Liver (tissue), 9 donors: Measurements from ENCODE around the gene CD300LG. TPM values are rescaled to one million over a fixed set of nuclear protein-coding genes. Genes with fewer than 3 reads are reported as not detected.

Source experiments
- DNase-seq: peaks from one replicate; pipeline ENCODE4 v3.0.0-alpha.2; 2017; ENCODE audit warnings: low spot score
- H3K27ac ChIP-seq, 2 donors: one replicate each; pipeline ENCODE4 v1.7.0; 2013; ENCODE audit warnings: inconsistent platforms in 2 of 2, low read length in 2 of 2, control low read depth in 1 of 2, low read depth in 1 of 2, mild to moderate bottlenecking in 1 of 2
- H3K27me3 ChIP-seq, 4 donors: one replicate each; pipeline versions ENCODE4 v1.6.1 to v1.7.0; 2013; ENCODE audit warnings: low read length in 3 of 4, inconsistent platforms in 1 of 4, mild to moderate bottlenecking in 1 of 4, moderate library complexity in 1 of 4; ENCODE audit not compliant: control insufficient read depth in 4 of 4, insufficient read depth in 4 of 4
- H3K36me3 ChIP-seq, 4 donors: one replicate each; pipeline versions ENCODE4 v1.6.1 to v1.7.0; 2013; ENCODE audit warnings: low read length in 3 of 4, mild to moderate bottlenecking in 3 of 4, low read depth in 1 of 4, moderate library complexity in 1 of 4; ENCODE audit not compliant: control insufficient read depth in 4 of 4, insufficient read depth in 3 of 4
- H3K4me1 ChIP-seq, 4 donors: one replicate each; pipeline versions ENCODE4 v1.6.1 to v1.7.0; 2013; ENCODE audit warnings: low read length in 3 of 4, mild to moderate bottlenecking in 3 of 4, moderate library complexity in 1 of 4; ENCODE audit not compliant: control insufficient read depth in 4 of 4, insufficient read depth in 4 of 4
- H3K4me3 ChIP-seq, 3 donors: one replicate each; pipeline versions ENCODE4 v1.6.1 to v1.7.0; 2013; ENCODE audit warnings: low read length in 3 of 3, control low read depth in 1 of 3, low read depth in 1 of 3, mild to moderate bottlenecking in 1 of 3
- H3K9ac ChIP-seq, 2 donors: one replicate each; pipeline ENCODE4 v1.7.0; 2013; ENCODE audit warnings: low read length in 2 of 2, mild to moderate bottlenecking in 2 of 2, moderate library complexity in 2 of 2, control low read depth in 1 of 2, low read depth in 1 of 2
- H3K9me3 ChIP-seq, 4 donors: one replicate each; pipeline versions ENCODE4 v1.6.1 to v1.7.0; 2013; ENCODE audit warnings: low read length in 3 of 4; ENCODE audit not compliant: control insufficient read depth in 4 of 4
- FOXA1 ChIP-seq: IDR thresholded peaks from 2 replicates; pipeline ENCODE4 v1.6.1; 2016; ENCODE audit warnings: antibody characterized with exemption
- GABPA ChIP-seq, 2 donors: IDR thresholded peaks in 1 of 2; conservative IDR thresholded peaks in 1 of 2; 2 replicates each; pipeline ENCODE4 v1.6.1; 2016; ENCODE audit warnings: antibody characterized with exemption in 2 of 2, mild to moderate bottlenecking in 1 of 2, moderate library complexity in 1 of 2
- HNF4A ChIP-seq, 2 donors: conservative IDR thresholded peaks; 2 replicates each; pipeline ENCODE4 v1.6.1; 2016; ENCODE audit warnings: antibody characterized with exemption in 2 of 2, mild to moderate bottlenecking in 2 of 2
- HNF4G ChIP-seq: IDR thresholded peaks from 2 replicates; pipeline ENCODE4 v1.6.1; 2016; ENCODE audit warnings: antibody characterized with exemption
- NR2F2 ChIP-seq: IDR thresholded peaks from 2 replicates; pipeline ENCODE4 v1.6.1; 2016; ENCODE audit warnings: antibody characterized with exemption
- RAD21 ChIP-seq, 2 donors: IDR thresholded peaks; 2 replicates each; pipeline ENCODE4 v1.6.1; 2016; ENCODE audit warnings: antibody characterized with exemption in 2 of 2, mild to moderate bottlenecking in 2 of 2
- SP1 ChIP-seq: IDR thresholded peaks from 2 replicates; pipeline ENCODE4 v1.6.1; 2018; ENCODE audit warnings: antibody characterized with exemption, mild to moderate bottlenecking
- TAF1 ChIP-seq: conservative IDR thresholded peaks from 2 replicates; pipeline ENCODE4 v1.6.1; 2016; ENCODE audit warnings: antibody characterized with exemption, mild to moderate bottlenecking
- WGBS: extraction: QIAGEN DNeasy Blood & Tissue Kit; methylation state at CpG from one replicate; pipeline ENCODE4 v1.1.7; 2013; 5-methylcytosine and 5-hydroxymethylcytosine counted together
- polyA plus RNA-seq, 2 donors: library from polyadenylated mRNA; stranded (reverse) in 1 of 2; unstranded in 1 of 2; fragments of 200-250 nt in 1 of 2; fragments of >200 nt in 1 of 2; fragmentation: Nextera tagmentation in 1 of 2; extraction: Ambion mirVana in 1 of 2; gene quantifications; one replicate each; pipeline versions ENCODE4 v1.2.1 to v1.2.3, GENCODE V29; 2013 to 2015
- total RNA-seq, 2 donors: library from RNA; depleted of rRNA; stranded (reverse); fragments of >200 nt; gene quantifications; one replicate each; pipeline ENCODE4 v1.2.3, GENCODE V29; 2014
- TF ChIP-seq, protein P1 (sequence below): IDR thresholded peaks from 2 replicates; pipeline ENCODE4 v1.6.1; 2016; ENCODE audit warnings: antibody characterized with exemption, mild to moderate bottlenecking
- TF ChIP-seq, protein P2 (sequence below): fragments of 150-350 bp; IDR thresholded peaks from 2 replicates; pipeline ENCODE4 v1.5.1; 2017; ENCODE audit warnings: improper control_type of control experiment, low read depth, low read length; ENCODE audit not compliant: missing input control
- TF ChIP-seq, protein P3 (sequence below): IDR thresholded peaks from 2 replicates; pipeline ENCODE4 v1.6.1; 2016; ENCODE audit warnings: antibody characterized with exemption
- TF ChIP-seq, protein P4 (sequence below): IDR thresholded peaks from 2 replicates; pipeline ENCODE4 v1.6.1; 2016; ENCODE audit warnings: antibody characterized with exemption
- donor health status: healthy.
- donor health status: healthy.
- donor health status: healthy.
- donor health status: healthy.
- donor health status: healthy.

Gene CD300LG
- total and polyA plus RNA-seq, 4 donors, result 0.14 to 0.58 (median 0.20) TPM

DNA sequence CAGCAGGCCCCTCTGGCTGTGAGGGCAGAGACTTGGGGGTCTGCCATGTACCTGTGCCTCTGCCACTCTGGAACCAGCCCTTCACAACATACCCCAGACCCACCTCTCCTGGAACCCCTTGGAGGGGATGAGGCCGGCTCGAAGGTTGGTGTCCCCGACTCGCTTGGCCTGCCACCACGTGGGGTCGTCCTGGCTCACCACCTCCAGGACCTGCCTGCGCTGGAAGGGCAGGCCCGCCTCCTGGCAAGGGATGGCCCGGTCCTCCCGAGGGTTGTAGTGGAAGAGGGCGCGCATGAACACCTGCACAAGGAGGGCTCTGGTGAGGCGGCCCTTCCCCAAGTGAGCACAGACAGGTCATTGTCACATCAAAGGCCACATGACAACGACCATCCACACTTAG, 26.2 kb upstream of the CD300LG start (continued):
- TF ChIP-seq, protein P1, sequence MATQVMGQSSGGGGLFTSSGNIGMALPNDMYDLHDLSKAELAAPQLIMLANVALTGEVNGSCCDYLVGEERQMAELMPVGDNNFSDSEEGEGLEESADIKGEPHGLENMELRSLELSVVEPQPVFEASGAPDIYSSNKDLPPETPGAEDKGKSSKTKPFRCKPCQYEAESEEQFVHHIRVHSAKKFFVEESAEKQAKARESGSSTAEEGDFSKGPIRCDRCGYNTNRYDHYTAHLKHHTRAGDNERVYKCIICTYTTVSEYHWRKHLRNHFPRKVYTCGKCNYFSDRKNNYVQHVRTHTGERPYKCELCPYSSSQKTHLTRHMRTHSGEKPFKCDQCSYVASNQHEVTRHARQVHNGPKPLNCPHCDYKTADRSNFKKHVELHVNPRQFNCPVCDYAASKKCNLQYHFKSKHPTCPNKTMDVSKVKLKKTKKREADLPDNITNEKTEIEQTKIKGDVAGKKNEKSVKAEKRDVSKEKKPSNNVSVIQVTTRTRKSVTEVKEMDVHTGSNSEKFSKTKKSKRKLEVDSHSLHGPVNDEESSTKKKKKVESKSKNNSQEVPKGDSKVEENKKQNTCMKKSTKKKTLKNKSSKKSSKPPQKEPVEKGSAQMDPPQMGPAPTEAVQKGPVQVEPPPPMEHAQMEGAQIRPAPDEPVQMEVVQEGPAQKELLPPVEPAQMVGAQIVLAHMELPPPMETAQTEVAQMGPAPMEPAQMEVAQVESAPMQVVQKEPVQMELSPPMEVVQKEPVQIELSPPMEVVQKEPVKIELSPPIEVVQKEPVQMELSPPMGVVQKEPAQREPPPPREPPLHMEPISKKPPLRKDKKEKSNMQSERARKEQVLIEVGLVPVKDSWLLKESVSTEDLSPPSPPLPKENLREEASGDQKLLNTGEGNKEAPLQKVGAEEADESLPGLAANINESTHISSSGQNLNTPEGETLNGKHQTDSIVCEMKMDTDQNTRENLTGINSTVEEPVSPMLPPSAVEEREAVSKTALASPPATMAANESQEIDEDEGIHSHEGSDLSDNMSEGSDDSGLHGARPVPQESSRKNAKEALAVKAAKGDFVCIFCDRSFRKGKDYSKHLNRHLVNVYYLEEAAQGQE, result no peak
- TF ChIP-seq, protein P2, sequence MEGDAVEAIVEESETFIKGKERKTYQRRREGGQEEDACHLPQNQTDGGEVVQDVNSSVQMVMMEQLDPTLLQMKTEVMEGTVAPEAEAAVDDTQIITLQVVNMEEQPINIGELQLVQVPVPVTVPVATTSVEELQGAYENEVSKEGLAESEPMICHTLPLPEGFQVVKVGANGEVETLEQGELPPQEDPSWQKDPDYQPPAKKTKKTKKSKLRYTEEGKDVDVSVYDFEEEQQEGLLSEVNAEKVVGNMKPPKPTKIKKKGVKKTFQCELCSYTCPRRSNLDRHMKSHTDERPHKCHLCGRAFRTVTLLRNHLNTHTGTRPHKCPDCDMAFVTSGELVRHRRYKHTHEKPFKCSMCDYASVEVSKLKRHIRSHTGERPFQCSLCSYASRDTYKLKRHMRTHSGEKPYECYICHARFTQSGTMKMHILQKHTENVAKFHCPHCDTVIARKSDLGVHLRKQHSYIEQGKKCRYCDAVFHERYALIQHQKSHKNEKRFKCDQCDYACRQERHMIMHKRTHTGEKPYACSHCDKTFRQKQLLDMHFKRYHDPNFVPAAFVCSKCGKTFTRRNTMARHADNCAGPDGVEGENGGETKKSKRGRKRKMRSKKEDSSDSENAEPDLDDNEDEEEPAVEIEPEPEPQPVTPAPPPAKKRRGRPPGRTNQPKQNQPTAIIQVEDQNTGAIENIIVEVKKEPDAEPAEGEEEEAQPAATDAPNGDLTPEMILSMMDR, result no peak
- no peak for TF ChIP-seq RAD21 (IDR thresholded peaks at IDR 0.05)
- no peak for TF ChIP-seq FOXA1
- TF ChIP-seq NR2F2, result no peak

DNA sequence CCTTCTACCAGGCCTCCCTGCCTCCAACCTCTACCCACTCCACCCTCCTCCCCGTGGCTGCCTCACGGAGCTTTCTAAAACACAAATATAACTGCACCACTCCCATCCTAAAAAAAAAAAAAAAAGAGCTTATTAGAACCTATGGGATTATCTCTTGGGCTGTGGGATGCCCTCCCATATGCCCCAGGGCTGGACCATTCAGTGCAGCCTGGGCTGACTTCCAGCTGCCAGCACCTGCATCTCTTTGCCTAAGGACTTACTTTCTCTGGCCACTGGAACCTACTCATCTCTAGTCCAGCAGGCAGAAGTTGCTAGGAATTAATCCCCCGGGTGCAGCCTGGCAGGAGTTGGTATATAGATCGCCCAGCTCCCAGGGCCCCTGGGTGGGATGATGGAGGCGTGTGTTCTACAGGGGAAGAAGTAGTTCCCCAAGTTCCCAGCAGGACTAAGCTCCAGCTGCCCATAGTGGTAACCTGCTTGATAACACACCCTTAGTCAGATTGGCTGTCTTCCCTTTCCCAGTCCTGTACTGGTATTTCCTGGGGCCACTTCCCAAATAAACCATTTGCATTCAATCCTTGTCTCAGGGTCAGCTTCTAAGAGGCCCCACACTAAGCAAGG, 24.3 kb upstream of the CD300LG start:
- H3K9ac ChIP-seq, result no peak overlapping the region
- WGBS, result 94% methylated on average over 5 of the region's 5 CpGs
- H3K27ac ChIP-seq, result no peak overlapping the region
- DNase-seq, result no peak
- no peaks in the 10 kb centered on the region for H3K27me3 ChIP-seq
- no peaks in the 10 kb centered on the region for H3K36me3 ChIP-seq
- no peak overlapping the region for H3K4me3 ChIP-seq
- H3K4me1 ChIP-seq, result no peaks in the 10 kb centered on the region
- no peaks in the 10 kb centered on the region for H3K9me3 ChIP-seq
- TF ChIP-seq RAD21 (IDR thresholded peaks at IDR 0.05), result no peak
- TF ChIP-seq, protein P3, sequence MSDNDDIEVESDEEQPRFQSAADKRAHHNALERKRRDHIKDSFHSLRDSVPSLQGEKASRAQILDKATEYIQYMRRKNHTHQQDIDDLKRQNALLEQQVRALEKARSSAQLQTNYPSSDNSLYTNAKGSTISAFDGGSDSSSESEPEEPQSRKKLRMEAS, result no peak
- TF ChIP-seq, protein P1, result no peak
- TF ChIP-seq SP1, result no peak

DNA sequence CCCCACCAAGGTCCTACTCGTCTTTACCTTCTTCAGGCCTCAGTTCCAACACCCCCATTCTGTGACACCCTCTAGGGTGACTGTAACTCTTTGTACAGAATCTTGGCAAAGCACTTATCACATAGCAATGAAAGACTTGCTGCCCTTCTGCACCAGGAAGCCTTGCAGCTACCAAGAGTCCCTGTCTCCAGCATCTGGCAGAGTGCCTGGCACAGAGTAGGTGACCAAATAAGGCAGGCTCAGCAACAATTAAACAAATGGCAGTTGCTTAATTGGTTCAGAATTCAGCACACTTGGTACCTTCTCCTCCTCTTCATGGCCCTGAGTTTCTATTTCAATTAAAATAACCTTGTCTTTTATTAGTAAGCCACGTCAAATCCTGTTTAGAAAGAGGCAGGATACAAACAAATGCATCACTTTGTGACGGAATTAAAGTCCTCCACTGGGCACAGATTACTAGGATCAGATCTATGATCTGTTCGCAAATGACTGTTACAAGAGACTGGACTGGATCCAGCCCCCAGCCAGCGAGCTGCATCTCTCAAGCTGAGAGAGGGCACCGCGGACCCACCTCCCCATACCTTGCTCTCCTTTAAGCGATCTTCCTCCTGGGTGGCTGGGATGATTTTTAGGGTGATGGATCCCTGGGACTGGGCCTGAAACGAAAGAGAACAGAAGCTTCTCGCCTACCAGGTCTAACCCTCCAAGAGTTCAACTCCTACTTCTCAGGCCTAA, 23.5 kb upstream of the CD300LG start:
- no peak overlapping the region for H3K4me3 ChIP-seq
- no peak overlapping the region for H3K27ac ChIP-seq
- no peaks in the 10 kb centered on the region for H3K4me1 ChIP-seq
- no peaks in the 10 kb centered on the region for H3K27me3 ChIP-seq
- no peaks in the 10 kb centered on the region for H3K9me3 ChIP-seq
- H3K36me3 ChIP-seq, result no peaks in the 10 kb centered on the region
- no peak overlapping the region for H3K9ac ChIP-seq
- 89% methylated on average over 10 of the region's 10 CpGs for WGBS
- DNase-seq, result no peak
- no peak for TF ChIP-seq NR2F2
- TF ChIP-seq RAD21 (IDR thresholded peaks at IDR 0.05), result no peak
- TF ChIP-seq HNF4A (conservative IDR thresholded peaks at IDR 0.05), result no peak
- TF ChIP-seq HNF4G, result no peak
- no peak for TF ChIP-seq TAF1
- TF ChIP-seq, protein P4, sequence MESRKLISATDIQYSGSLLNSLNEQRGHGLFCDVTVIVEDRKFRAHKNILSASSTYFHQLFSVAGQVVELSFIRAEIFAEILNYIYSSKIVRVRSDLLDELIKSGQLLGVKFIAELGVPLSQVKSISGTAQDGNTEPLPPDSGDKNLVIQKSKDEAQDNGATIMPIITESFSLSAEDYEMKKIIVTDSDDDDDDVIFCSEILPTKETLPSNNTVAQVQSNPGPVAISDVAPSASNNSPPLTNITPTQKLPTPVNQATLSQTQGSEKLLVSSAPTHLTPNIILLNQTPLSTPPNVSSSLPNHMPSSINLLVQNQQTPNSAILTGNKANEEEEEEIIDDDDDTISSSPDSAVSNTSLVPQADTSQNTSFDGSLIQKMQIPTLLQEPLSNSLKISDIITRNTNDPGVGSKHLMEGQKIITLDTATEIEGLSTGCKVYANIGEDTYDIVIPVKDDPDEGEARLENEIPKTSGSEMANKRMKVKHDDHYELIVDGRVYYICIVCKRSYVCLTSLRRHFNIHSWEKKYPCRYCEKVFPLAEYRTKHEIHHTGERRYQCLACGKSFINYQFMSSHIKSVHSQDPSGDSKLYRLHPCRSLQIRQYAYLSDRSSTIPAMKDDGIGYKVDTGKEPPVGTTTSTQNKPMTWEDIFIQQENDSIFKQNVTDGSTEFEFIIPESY, result no peak
- TF ChIP-seq, protein P2, result no peak
- no peak for TF ChIP-seq GABPA (IDR thresholded peaks at IDR 0.05 in 1 of 2, conservative IDR thresholded peaks at IDR 0.05 in 1 of 2)
